ENCODE data around the gene DNAH14.

- TF ChIP-seq CREB1 (IDR thresholded peaks at IDR 0.05; ENCODE audit: low read depth) (no peak), CTCF (IDR thresholded peaks at IDR 0.05 in 2 of 3, conservative IDR thresholded peaks at IDR 0.05 in 1 of 3; ENCODE audit: control insufficient read depth in 2 of 3, extremely low read depth in 1 of 3, insufficient read depth in 1 of 3, low read depth in 3 of 3, low read length in 3 of 3) (no peak)
These were observed 33.2 kb upstream of the DNAH14 start for GRCh38 chr1:224896130-224896781.

Measured in GM12878 (cell line).